HG02798 (cell line): ENCODE measurements around the gene AP2M1.

Experiments
- ATAC-seq: cut with Tn5 transposase; IDR thresholded peaks from one replicate; pipeline ENCODE4 v1.9.1; 2021; ENCODE audit warnings: mild to moderate bottlenecking; ENCODE audit not compliant: unreplicated experiment, poor library complexity

Gene AP2M1

GRCh38 chr3:184209146-184209923 is 34.7 kb downstream of the AP2M1 start:
- no peak for ATAC-seq

GRCh38 chr3:184211297-184211696 is 36.6 kb downstream of the AP2M1 start:
- no peak for ATAC-seq

- no peak for ATAC-seq
Observed at GRCh38 chr3:184211718-184212117, 37.1 kb downstream of the AP2M1 start.

- ATAC-seq: no peak
Observed at GRCh38 chr3:184218814-184219213, 44.2 kb downstream of the AP2M1 start.

GRCh38 chr3:184222521-184222920 is 47.9 kb downstream of the AP2M1 start:
- no peak for ATAC-seq

- ATAC-seq: no peak
Observed at GRCh38 chr3:184223946-184224345, 49.3 kb downstream of the AP2M1 start.

- ATAC-seq: no peak
Observed at GRCh38 chr3:184227481-184227935, 52.9 kb downstream of the AP2M1 start.

GRCh38 chr3:184228376-184229137 is 53.9 kb downstream of the AP2M1 start:
- ATAC-seq: no peak

GRCh38 chr3:184229394-184230080 is 54.9 kb downstream of the AP2M1 start, which contains the start of gene VWA5B2:
TSS of gene VWA5B2 (plus strand) at chr3:184229585. CDS start at chr3:184230529, 944 bp downstream.
- ATAC-seq: peak; percentile 89

GRCh38 chr3:184230081-184230602 is 55.5 kb downstream of the AP2M1 start:
- no peak for ATAC-seq

- ATAC-seq: no peak
Observed at GRCh38 chr3:184230603-184231528, 56.2 kb downstream of the AP2M1 start.

GRCh38 chr3:184231671-184232070 is 57.0 kb downstream of the AP2M1 start:
- ATAC-seq: no peak

- ATAC-seq: no peak
Observed at GRCh38 chr3:184233127-184233843, 58.6 kb downstream of the AP2M1 start.
